ENCODE measurements around the gene PLEKHG4B. TPM values are rescaled to one million over a fixed set of nuclear protein-coding genes. Genes with fewer than 3 reads are reported as not detected.

Gene PLEKHG4B
- total and polyA plus RNA-seq, 2 of the 8 experiments (the other 6 are each of a cell fraction or from before 2014, with no cell fraction given) = 31.1 to 43.6 TPM

GRCh38 chr5:73768-74502 is 18.0 kb upstream of the PLEKHG4B start (continued):
- TF ChIP-seq CHD7 (IDR thresholded peaks at IDR 0.05; ENCODE audit: insufficient replicate concordance, low read length) = no peak
- no peak for TF ChIP-seq MAFK (IDR thresholded peaks at IDR 0.05; ENCODE audit: low read depth, low read length)
- TF ChIP-seq NANOG (IDR thresholded peaks at IDR 0.05; ENCODE audit: insufficient read depth, low read depth, low read length, poor library complexity, severe bottlenecking) = no peak
